Measurements from ENCODE around the gene HPSE.
"Not testable (repeated sequence)": the region's sequence is repeated elsewhere in the genome, so short reads cannot be mapped to it uniquely, and the experiment has no call there.

HPSE gene

DNA sequence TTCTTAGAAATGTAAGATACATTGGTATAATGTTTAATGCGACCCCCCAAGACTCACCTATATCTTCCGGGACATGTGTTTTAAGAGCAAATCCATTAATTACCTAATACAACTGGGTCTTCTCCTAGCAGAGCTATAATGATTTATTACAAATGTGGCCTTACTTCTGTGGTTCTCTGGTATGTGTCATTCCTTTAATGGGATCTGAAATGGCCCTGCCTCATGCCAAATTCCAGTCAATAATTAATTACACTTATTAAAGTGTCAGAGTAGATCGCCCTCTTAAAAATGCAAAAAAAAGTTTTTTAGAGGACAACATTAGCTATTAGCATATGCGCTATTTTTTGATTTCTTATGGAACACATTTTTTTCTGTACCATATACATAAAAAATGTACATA is 17.0 kb downstream of the HPSE start:
- H3K4me3 ChIP-seq (ENCODE audit: low read length), result no peak overlapping the region
- TF ChIP-seq ZNF274 (IDR thresholded peaks at IDR 0.05; ENCODE audit: low read depth, low read length), result no peak

GRCh38 chr4:83316459-83317165 is 18.0 kb downstream of the HPSE start:
- no peak overlapping the region for H3K4me3 ChIP-seq (ENCODE audit: low read length)
- no peak for TF ChIP-seq ZNF274 (IDR thresholded peaks at IDR 0.05; ENCODE audit: low read depth, low read length)

GRCh38 chr4:83315341-83315870 is 19.2 kb downstream of the HPSE start:
- no peak for TF ChIP-seq ZNF274 (IDR thresholded peaks at IDR 0.05; ENCODE audit: low read depth, low read length)
- no peak overlapping the region for H3K4me3 ChIP-seq (ENCODE audit: low read length)

DNA sequence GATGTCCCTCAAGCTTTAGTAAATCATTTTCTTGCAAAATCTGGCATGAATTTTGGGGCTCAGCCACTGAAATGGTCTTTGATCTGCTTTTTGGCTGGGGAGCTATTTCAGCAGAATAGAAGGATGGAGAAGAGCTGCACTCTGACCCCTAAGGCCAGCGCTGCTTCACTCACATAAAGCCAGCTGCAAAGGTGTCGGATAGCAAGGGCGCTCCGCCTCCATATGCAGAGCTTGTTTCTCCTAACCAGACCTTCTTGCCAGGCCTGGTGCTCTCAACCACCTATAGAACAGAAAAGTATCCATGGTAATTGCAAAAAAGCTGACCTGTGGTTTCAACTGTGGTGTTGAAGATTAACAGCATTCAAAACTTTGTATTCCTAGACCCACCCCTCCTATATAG is 26.0 kb downstream of the HPSE start:
- TF ChIP-seq ZNF274 (IDR thresholded peaks at IDR 0.05; ENCODE audit: low read depth, low read length), result no peak
- no peak overlapping the region for H3K4me3 ChIP-seq (ENCODE audit: low read length)

DNA sequence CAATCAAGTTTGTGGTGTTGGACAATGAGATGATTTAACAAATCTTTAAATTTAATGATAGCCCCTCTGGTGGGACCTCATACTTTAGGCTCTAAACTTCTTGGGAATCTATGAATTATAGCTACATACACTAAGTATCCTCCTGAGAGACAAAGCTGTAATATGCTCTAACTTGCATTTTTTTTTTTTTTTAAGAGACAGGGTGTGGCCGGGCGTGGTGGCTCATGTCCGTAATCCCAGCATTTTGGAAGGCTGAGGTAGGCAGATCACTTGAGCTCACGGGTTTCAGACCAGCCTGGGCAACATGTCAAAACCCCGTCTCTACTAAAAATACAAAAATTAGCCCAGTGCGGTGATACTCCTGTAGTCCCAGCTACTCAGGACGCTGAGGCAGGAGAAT is 26.7 kb downstream of the HPSE start:
- no peak for TF ChIP-seq ZNF274 (IDR thresholded peaks at IDR 0.05; ENCODE audit: low read depth, low read length)
- no peak overlapping the region for H3K4me3 ChIP-seq (ENCODE audit: low read length)

GRCh38 chr4:83305187-83305586 is 29.5 kb downstream of the HPSE start:
- no peak overlapping the region for H3K4me3 ChIP-seq (ENCODE audit: low read length)
- no peak for TF ChIP-seq ZNF274 (IDR thresholded peaks at IDR 0.05; ENCODE audit: low read depth, low read length)

DNA sequence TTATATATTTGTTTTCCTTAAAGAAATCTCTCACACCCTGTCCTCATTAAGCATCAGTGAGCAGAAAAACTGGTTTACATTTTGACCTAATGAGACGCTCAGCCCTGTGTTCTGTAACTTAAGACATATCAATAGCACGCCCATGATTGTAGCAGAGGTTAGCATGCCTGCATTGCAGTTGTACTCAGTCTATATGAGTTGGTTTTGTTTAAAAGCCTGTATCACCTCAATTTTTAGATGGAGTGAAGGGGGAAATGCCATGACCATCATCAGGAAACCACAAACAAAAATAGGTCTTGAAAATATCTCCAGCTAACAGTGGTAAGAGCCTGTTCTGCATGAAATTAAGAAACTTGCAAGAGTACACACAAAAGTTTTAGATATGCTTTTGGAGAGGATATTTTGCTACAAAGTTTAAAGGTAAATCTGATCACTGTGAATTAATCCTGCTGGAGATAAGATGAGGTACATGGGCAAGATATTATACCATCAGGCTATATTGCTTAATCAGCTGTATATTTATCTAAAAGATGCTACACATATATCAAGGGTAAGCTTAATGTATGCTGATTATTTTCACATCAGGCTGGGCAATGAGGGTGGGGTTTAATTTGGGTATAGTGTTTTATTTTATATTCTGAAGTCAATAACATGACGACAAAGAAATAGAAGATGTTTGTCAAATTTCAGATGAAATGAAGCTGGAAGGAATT is 36.9 kb downstream of the HPSE start:
- no peak for TF ChIP-seq ZNF274 (IDR thresholded peaks at IDR 0.05; ENCODE audit: low read depth, low read length)

DNA sequence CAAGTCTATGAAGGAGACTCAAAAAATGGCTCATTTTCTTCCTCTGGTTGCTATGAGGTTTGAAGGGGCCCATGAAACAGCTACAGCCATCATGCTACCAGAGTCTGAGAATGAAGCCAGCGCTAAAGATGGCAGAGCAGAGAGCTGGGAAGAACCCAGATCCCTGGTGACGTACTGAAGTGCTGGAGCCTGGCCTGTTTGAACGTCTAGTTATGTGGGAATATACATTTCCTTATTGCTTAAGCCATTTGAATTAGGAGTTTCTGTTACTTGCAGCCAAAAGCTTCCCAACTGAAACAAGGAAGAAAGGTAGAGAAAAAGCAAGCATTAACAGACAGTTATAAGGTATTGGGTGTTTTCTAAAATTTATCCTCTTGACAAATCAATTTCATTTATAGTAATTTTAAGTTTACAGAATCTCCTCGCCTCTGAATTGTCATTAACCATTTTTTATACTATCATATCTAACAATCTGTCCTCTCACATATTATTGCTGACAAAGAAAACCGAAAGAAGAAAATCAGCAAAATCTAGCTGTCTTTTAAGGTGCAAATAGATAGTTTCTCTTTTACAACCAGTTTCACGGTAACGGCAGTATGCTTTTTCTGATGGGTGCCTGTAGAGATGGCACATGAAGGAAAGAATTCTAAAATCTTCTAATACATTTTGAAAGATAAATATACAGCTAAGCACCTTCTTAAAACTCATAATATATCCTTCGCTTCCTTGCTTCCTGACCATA is 41.2 kb downstream of the HPSE start:
- no peak overlapping the region for H3K4me3 ChIP-seq (ENCODE audit: low read length)
- no peak for TF ChIP-seq ZNF274 (IDR thresholded peaks at IDR 0.05; ENCODE audit: low read depth, low read length)

More for the DNA sequence above, 36.9 kb downstream of the HPSE start:
- no peak overlapping the region for H3K4me3 ChIP-seq (ENCODE audit: low read length)

GRCh38 chr4:83290059-83290774 is 44.4 kb downstream of the HPSE start:
- H3K4me3 ChIP-seq (ENCODE audit: low read length), result not testable (repeated sequence)

GRCh38 chr4:83288381-83288780 is 46.3 kb downstream of the HPSE start:
- not testable (repeated sequence) for H3K4me3 ChIP-seq (ENCODE audit: low read length)

GRCh38 chr4:83285055-83285407 is 49.6 kb downstream of the HPSE start:
- no peak for TF ChIP-seq ZNF274 (IDR thresholded peaks at IDR 0.05; ENCODE audit: low read depth, low read length)

GRCh38 chr4:83284193-83285054 is 50.2 kb downstream of the HPSE start, which contains the start of gene COQ2:
TSS of gene COQ2 (minus strand) at chr4:83284798. CDS start at chr4:83284764, 34 bp downstream.
- no peak for TF ChIP-seq ZNF274 (IDR thresholded peaks at IDR 0.05; ENCODE audit: low read depth, low read length)
- peak within 1 kb of the TSS; percentile 92 for H3K4me3 ChIP-seq (ENCODE audit: low read length)

More at GRCh38 chr4:83285055-83285407, 49.6 kb downstream of the HPSE start:
- H3K4me3 ChIP-seq (ENCODE audit: low read length), result peak overlapping the region; percentile 92

DNA sequence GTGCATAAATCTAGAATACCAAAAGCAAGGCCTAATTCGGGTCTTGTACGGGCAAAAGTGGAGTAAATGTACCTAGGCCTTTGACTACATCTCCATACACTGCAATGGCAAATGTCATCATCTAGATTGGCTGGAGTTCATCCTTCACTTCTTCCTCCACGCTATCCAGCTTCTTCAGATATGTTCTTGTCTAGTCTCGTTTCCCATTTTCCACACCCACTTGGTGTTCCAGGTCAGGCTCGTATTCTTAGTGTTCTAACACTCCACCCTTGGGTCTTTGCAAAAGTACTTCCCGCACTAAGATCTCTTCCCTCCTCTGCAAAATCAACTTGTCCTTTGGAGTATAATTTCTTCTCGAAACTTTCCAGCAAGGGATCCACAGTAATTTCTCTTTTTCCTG is 51.5 kb downstream of the HPSE start:
- peak overlapping the region; percentile 92 for H3K4me3 ChIP-seq (ENCODE audit: low read length)
- no peak for TF ChIP-seq ZNF274 (IDR thresholded peaks at IDR 0.05; ENCODE audit: low read depth, low read length)
